Adrenal gland (tissue), 12 donors: Measurements from ENCODE around the gene AHNAK. TPM values are rescaled to one million over a fixed set of nuclear protein-coding genes. Genes with fewer than 3 reads are reported as not detected.
A peak's percentile ranks its signal among the peaks of the same experiment; 100 is the strongest.

Source experiments
- DNase-seq, 7 donors: peaks; one replicate each; pipeline ENCODE4 v3.0.0-alpha.2; 2019 to 2020
- H3K27ac ChIP-seq, 5 donors: fragments of 200-600 bp; sonication (generic) in 4 of 5; 1 replicate in 3 of 5; 2 replicates in 2 of 5; pipeline versions ENCODE4 v1.5.1 to v1.8.0; 2016 to 2020; ENCODE audit warnings: mild to moderate bottlenecking in 1 of 5
- H3K27me3 ChIP-seq: fragments of 200-600 bp; 2 replicates; pipeline ENCODE4 v1.8.0; 2021
- H3K36me3 ChIP-seq, 2 donors: fragments of 200-600 bp; replicated peaks in 1 of 2; 1 replicate in 1 of 2; 2 replicates in 1 of 2; pipeline versions ENCODE4 v1.5.1 to v1.8.0; 2018 to 2022
- H3K4me1 ChIP-seq, 2 donors: fragments of 200-600 bp; replicated peaks in 1 of 2; 1 replicate in 1 of 2; 2 replicates in 1 of 2; pipeline versions ENCODE4 v1.5.1 to v1.8.0; 2018 to 2021
- H3K4me3 ChIP-seq, 4 donors: fragments of 200-600 bp; sonication (generic) in 3 of 4; one replicate each; pipeline ENCODE4 v1.5.1; 2016 to 2018
- H3K9me3 ChIP-seq, 3 donors: fragments of 200-600 bp; sonication (generic) in 1 of 3; replicated peaks in 1 of 3; 1 replicate in 2 of 3; 2 replicates in 1 of 3; pipeline versions ENCODE4 v1.5.1 to v1.8.0; 2016 to 2021
- POLR2A ChIP-seq, 2 donors: fragments of 450-650 bp; IDR thresholded peaks; one replicate each; pipeline ENCODE4 v1.6.1; 2017; ENCODE audit warnings: antibody characterized with exemption in 2 of 2, mild to moderate bottlenecking in 2 of 2, moderate library complexity in 1 of 2
- WGBS, 4 donors: extraction: QIAGEN DNeasy Blood & Tissue Kit in 2 of 4; methylation state at CpG; one replicate each; pipeline versions ENCODE4 v1.1.5 to v1.1.7; 2013 to 2017; 5-methylcytosine and 5-hydroxymethylcytosine counted together
- intact Hi-C, 2 donors: fragments of 100-400 bp; cut with DNase I; formaldehyde crosslinking; loops; one replicate each; pipeline versions ENCODE4 v1.14.1 to v1.15.0; 2022 to 2023
- polyA plus RNA-seq, 3 donors: library from polyadenylated mRNA; stranded (reverse); fragments of 200-250 nt in 2 of 3; fragments of 350-450 nt in 1 of 3; fragmentation: Illumina TruSeq in 1 of 3; extraction: RNeasy Lipid Tissue Mini Kit (QIAGEN cat#74804) in 1 of 3; gene quantifications; one replicate each; pipeline ENCODE4 v1.2.3, GENCODE V29; 2013 to 2014
- total RNA-seq, 9 donors: library from RNA; depleted of rRNA in 4 of 9; stranded (reverse); fragments of >200 nt in 4 of 9; fragments of 120-200 nt in 1 of 9; fragmentation: NEBNext Ultra II Directional in 1 of 9; extraction: Animal tissue kit (Norgen Biotek cat#: 25700) in 1 of 9; gene quantifications; one replicate each; pipeline versions ENCODE4 v1.1.0 to v1.2.4, GENCODE V29; 2013 to 2023
- TF ChIP-seq, protein P1 (sequence below), 6 experiments: fragments of 450-650 bp in 4 of 6; fragments of 200-600 bp in 2 of 6; sonication (generic) in 1 of 6; IDR thresholded peaks; 1 replicate in 5 of 6; 2 replicates in 1 of 6; pipeline versions ENCODE4 v1.5.1 to v1.8.0; 2016 to 2021; ENCODE audit warnings: antibody characterized with exemption in 6 of 6, mild to moderate bottlenecking in 2 of 6, moderate library complexity in 1 of 6
- donor health status: healthy with polysubstance abuse.
- donor health status: Bipolar disorder and iron deficiency.
- donor health status: DM: yes; HTN: yes; CAD: no.
- donor health status: DM: no; HTN: no; CAD: no.
- donor health status: DM: no; HTN: no; CAD: no.
- donor health status: DM: yes; HTN: yes; CAD: no.

AHNAK gene
- total and polyA plus RNA-seq, 12 donors = 32.0 to 307 (median 175) TPM

DNA sequence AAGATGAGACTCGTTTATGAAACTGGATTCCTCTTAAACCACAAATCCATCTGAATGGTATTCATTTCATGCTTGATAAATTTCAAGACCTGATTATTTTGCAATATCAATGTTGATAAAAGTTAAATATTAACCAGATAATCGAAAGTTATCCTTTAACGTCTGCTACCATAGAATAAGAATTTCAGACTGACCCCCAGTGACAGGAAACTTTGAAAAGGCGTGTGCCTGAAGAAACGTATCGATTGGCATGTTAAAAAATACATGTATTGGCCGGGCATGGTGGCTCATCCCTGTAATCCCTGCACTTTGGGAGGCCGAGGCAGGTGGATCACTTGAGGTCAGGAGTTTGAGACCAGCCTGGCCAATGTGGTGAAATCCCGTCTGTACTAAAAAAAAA is 113.9 kb downstream of the AHNAK start:
- H3K4me1 ChIP-seq = peaks cover 4% of the 10 kb centered on the region in 2 donors
- H3K4me3 ChIP-seq = no peak overlapping the region
- no peaks in the 10 kb centered on the region for H3K27me3 ChIP-seq
- no peak overlapping the region for H3K27ac ChIP-seq
- intact Hi-C loops = no loop called here
- 68 to 79% (median 75%) methylated on average over 9 of the region's 9 CpGs for WGBS, 4 donors
- DNase-seq = no peak
- no peaks in the 10 kb centered on the region for H3K36me3 ChIP-seq
- H3K9me3 ChIP-seq = no peaks in the 10 kb centered on the region
- TF ChIP-seq POLR2A (IDR thresholded peaks at IDR 0.05) = no peak

GRCh38 chr11:62431171-62431901 is 115.3 kb downstream of the AHNAK start:
- TF ChIP-seq, protein P1, sequence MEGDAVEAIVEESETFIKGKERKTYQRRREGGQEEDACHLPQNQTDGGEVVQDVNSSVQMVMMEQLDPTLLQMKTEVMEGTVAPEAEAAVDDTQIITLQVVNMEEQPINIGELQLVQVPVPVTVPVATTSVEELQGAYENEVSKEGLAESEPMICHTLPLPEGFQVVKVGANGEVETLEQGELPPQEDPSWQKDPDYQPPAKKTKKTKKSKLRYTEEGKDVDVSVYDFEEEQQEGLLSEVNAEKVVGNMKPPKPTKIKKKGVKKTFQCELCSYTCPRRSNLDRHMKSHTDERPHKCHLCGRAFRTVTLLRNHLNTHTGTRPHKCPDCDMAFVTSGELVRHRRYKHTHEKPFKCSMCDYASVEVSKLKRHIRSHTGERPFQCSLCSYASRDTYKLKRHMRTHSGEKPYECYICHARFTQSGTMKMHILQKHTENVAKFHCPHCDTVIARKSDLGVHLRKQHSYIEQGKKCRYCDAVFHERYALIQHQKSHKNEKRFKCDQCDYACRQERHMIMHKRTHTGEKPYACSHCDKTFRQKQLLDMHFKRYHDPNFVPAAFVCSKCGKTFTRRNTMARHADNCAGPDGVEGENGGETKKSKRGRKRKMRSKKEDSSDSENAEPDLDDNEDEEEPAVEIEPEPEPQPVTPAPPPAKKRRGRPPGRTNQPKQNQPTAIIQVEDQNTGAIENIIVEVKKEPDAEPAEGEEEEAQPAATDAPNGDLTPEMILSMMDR (IDR thresholded peaks at IDR 0.05) = no peak
- no peak for TF ChIP-seq POLR2A (IDR thresholded peaks at IDR 0.05)
- Histone ChIP-seq H3K4me1 (peaks cover 4% of the 10 kb centered on the region in 2 donors), H3K36me3 (no peaks in the 10 kb centered on the region), H3K4me3 (no peak overlapping the region), H3K9me3 (no peaks in the 10 kb centered on the region), H3K27me3 (no peaks in the 10 kb centered on the region), H3K27ac (peak overlapping the region in 1 of 5 donors; percentile 22)
- intact Hi-C loops = no loop called here
- no peak for DNase-seq
- WGBS, 4 donors = 66 to 81% (median 74%) methylated on average over 11 of the region's 11 CpGs

GRCh38 chr11:62430425-62430824 is 116.2 kb downstream of the AHNAK start:
- H3K27ac ChIP-seq = peak overlapping the region in 1 of 5 donors; percentile 22
- intact Hi-C loops = no loop called here
- TF ChIP-seq, protein P1 (IDR thresholded peaks at IDR 0.05) = no peak
- TF ChIP-seq POLR2A (IDR thresholded peaks at IDR 0.05) = no peak

DNA sequence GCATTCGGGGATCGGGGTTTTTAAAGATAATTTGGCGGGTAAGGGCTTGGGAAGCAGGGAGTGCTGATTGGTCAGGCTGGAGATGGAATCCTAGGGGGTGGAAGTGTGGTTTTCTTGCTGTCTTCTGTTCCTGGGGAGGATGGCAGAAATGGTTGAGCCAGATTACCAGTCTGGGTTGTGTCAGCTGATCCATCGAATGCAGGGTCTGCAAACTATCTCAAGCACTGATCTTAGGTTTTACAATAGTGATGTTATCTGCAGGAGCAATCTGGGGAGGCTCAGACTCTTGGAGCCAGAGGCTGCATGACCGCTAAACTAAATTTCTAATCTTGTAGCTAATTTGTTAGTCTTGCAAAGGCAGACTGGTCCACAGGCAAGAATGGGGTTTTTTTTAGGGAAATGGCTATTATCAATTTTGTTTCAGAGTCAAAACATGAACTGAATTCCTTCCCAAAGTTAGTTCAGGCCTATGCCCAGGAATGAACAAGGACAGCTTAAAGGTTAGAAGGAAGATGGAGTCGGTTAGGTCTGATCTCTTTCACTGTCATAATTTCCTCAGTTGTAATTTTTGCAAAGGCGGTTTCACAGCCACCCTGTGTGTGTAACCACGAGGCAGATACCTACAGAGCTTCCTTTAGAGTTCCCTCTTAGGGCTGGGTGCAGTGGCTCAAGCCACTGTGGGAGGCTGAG is 117.6 kb downstream of the AHNAK start:
- TF ChIP-seq, protein P1 (IDR thresholded peaks at IDR 0.05) = no peak
- TF ChIP-seq POLR2A (IDR thresholded peaks at IDR 0.05) = no peak
- peaks cover 4% of the 10 kb centered on the region in 2 donors for H3K4me1 ChIP-seq

More at GRCh38 chr11:62430425-62430824, 116.2 kb downstream of the AHNAK start:
- DNase-seq = no peak
- Histone ChIP-seq H3K27me3 (no peaks in the 10 kb centered on the region), H3K4me3 (no peak overlapping the region), H3K4me1 (peaks cover 4% of the 10 kb centered on the region in 2 donors), H3K9me3 (no peaks in the 10 kb centered on the region), H3K36me3 (no peaks in the 10 kb centered on the region)
- 61 to 84% (median 74%) methylated on average over 3 of the region's 3 CpGs for WGBS, 4 donors

More for the DNA sequence above, 117.6 kb downstream of the AHNAK start:
- H3K27me3 ChIP-seq = no peaks in the 10 kb centered on the region
- peak overlapping the region in 1 of 5 donors; percentile 24 for H3K27ac ChIP-seq
- H3K36me3 ChIP-seq = no peaks in the 10 kb centered on the region
- intact Hi-C loops = no loop called here
- H3K4me3 ChIP-seq = no peak overlapping the region
- DNase-seq = no peak
- H3K9me3 ChIP-seq = no peaks in the 10 kb centered on the region
- WGBS, 4 donors = 65 to 77% (median 70%) methylated on average over 8 of the region's 8 CpGs
